ENCODE measurements around the gene KCNH8.

DNA sequence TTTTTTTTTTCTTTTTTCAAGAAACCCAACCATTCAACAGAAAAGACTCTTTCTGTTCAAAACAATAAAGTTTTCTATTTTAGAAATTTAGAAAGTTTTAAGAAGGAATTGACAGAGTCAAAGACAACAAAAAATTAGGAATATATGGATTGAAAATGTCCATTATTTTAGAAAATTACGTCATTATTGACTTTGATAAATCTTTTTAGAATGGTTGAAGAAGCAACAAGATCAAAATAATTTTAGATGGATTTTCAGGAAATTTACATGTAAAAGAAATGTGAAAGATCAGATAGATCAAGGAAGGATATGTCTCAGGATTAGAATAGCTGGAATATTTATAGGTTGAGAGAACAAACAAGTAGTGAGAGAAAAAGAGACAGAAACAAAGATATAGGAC is 8.4 kb upstream of the KCNH8 start:
- TF ChIP-seq YY1 (IDR thresholded peaks at IDR 0.05; ENCODE audit: insufficient read depth, insufficient read length) (no peak), ZNF274 (IDR thresholded peaks at IDR 0.05; ENCODE audit: low read depth, low read length) (no peak)

Data from NT2/D1 (cell line).